Right atrium auricular region (tissue), 2 donors: Measurements from ENCODE around the gene CBLC. TPM values are rescaled to one million over a fixed set of nuclear protein-coding genes. Genes with fewer than 3 reads are reported as not detected.
A peak's percentile ranks its signal among the peaks of the same experiment; 100 is the strongest.
"Not testable (repeated sequence)": the region's sequence is repeated elsewhere in the genome, so short reads cannot be mapped to it uniquely, and the experiment has no call there.

Experiments
- DNase-seq: peaks from one replicate; pipeline ENCODE4 v3.0.0-alpha.2; 2019; ENCODE audit warnings: low spot score
- H3K27ac ChIP-seq, 2 donors: fragments of 200-600 bp; sonication (generic); 1 replicate in 1 of 2; 2 replicates in 1 of 2; pipeline ENCODE4 v1.5.1; 2016 to 2019
- H3K27me3 ChIP-seq, 2 donors: fragments of 200-600 bp; sonication (generic); one replicate each; pipeline versions ENCODE4 v1.5.1 to v1.6.0; 2017 to 2019
- H3K36me3 ChIP-seq: fragments of 200-600 bp; sonication (generic); one replicate; pipeline ENCODE4 v1.5.1; 2016
- H3K4me1 ChIP-seq, 2 donors: fragments of 200-600 bp; sonication (generic); one replicate each; pipeline versions ENCODE4 v1.5.1 to v1.6.0; 2017 to 2019
- H3K4me3 ChIP-seq, 2 donors: fragments of 200-600 bp; sonication (generic); 1 replicate in 1 of 2; 2 replicates in 1 of 2; pipeline ENCODE4 v1.5.1; 2017 to 2019; ENCODE audit warnings: mild to moderate bottlenecking in 1 of 2, moderate library complexity in 1 of 2
- H3K9me3 ChIP-seq, 2 donors: fragments of 200-600 bp; sonication (generic); one replicate each; pipeline ENCODE4 v1.5.1; 2019
- CTCF ChIP-seq, 2 donors: fragments of 200-600 bp; sonication (generic); IDR thresholded peaks; one replicate each; pipeline ENCODE4 v1.5.1; 2019; ENCODE audit warnings: antibody characterized with exemption in 2 of 2
- total RNA-seq, 2 donors: library from RNA; depleted of rRNA; stranded (reverse); fragments of >200 nt; gene quantifications; one replicate each; pipeline ENCODE4 v1.1.0, GENCODE V29; 2016

The CBLC gene
- total RNA-seq, 2 donors from 2014 or later, result not detected

- H3K36me3 ChIP-seq, result no peaks in the 10 kb centered on the region
- no peak for DNase-seq
- TF ChIP-seq CTCF (IDR thresholded peaks at IDR 0.05), result no peak
- H3K27me3 ChIP-seq, result no peaks in the 10 kb centered on the region
- H3K4me1 ChIP-seq, result peaks cover 0 to 31% of the 10 kb centered on the region in 2 donors
- H3K27ac ChIP-seq, result no peak overlapping the region
- no peak overlapping the region for H3K4me3 ChIP-seq
- H3K9me3 ChIP-seq, result no peaks in the 10 kb centered on the region
Observed at GRCh38 chr19:44824761-44825160, 47.1 kb downstream of the CBLC start.

GRCh38 chr19:44832875-44833274, 55.2 kb downstream of the CBLC start:
- DNase-seq, H3K36me3 ChIP-seq, H3K4me3 ChIP-seq, H3K27ac ChIP-seq, H3K9me3 ChIP-seq, H3K27me3 ChIP-seq, H3K4me1 ChIP-seq: not testable (repeated sequence)

GRCh38 chr19:44834399-44834798, 56.7 kb downstream of the CBLC start:
- not testable (repeated sequence) for H3K4me3 ChIP-seq, H3K27me3 ChIP-seq, H3K27ac ChIP-seq, H3K9me3 ChIP-seq, DNase-seq, H3K4me1 ChIP-seq, H3K36me3 ChIP-seq

GRCh38 chr19:44839276-44839675, 61.6 kb downstream of the CBLC start:
- Histone ChIP-seq H3K36me3 (no peaks in the 10 kb centered on the region), H3K27me3 (no peaks in the 10 kb centered on the region), H3K27ac (no peak overlapping the region), H3K4me3 (no peak overlapping the region), H3K9me3 (no peaks in the 10 kb centered on the region), H3K4me1 (peaks cover 0 to 2% of the 10 kb centered on the region in 2 donors)
- DNase-seq, result no peak
- no peak for TF ChIP-seq CTCF (IDR thresholded peaks at IDR 0.05)

GRCh38 chr19:44840811-44841210, 63.1 kb downstream of the CBLC start:
- no peak overlapping the region for H3K4me3 ChIP-seq
- DNase-seq, result no peak
- H3K27me3 ChIP-seq, result no peaks in the 10 kb centered on the region

GRCh38 chr19:44841231-44841630, 63.5 kb downstream of the CBLC start:
- no peak for DNase-seq
- no peaks in the 10 kb centered on the region for H3K36me3 ChIP-seq
- no peak for TF ChIP-seq CTCF (IDR thresholded peaks at IDR 0.05)
- H3K27me3 ChIP-seq, result no peaks in the 10 kb centered on the region
- H3K4me1 ChIP-seq, result peaks cover 0 to 16% of the 10 kb centered on the region in 2 donors
- no peaks in the 10 kb centered on the region for H3K9me3 ChIP-seq
- H3K27ac ChIP-seq, result no peak overlapping the region
- no peak overlapping the region for H3K4me3 ChIP-seq

More at GRCh38 chr19:44840811-44841210, 63.1 kb downstream of the CBLC start:
- Histone ChIP-seq H3K36me3 (no peaks in the 10 kb centered on the region), H3K27ac (no peak overlapping the region), H3K9me3 (no peaks in the 10 kb centered on the region), H3K4me1 (peaks cover 0 to 16% of the 10 kb centered on the region in 2 donors)
- TF ChIP-seq CTCF (IDR thresholded peaks at IDR 0.05), result no peak

- H3K36me3 ChIP-seq, result no peaks in the 10 kb centered on the region
- peaks cover 0 to 43% of the 10 kb centered on the region in 2 donors for H3K4me1 ChIP-seq
- DNase-seq, result no peak
Observed at GRCh38 chr19:44845286-44845611, 67.6 kb downstream of the CBLC start.

More at GRCh38 chr19:44845286-44845611, 67.6 kb downstream of the CBLC start:
- no peaks in the 10 kb centered on the region for H3K9me3 ChIP-seq
- TF ChIP-seq CTCF (IDR thresholded peaks at IDR 0.05), result no peak
- no peaks in the 10 kb centered on the region for H3K27me3 ChIP-seq
- H3K4me3 ChIP-seq, result peak overlapping the region; percentile 34 to 100
- peak overlapping the region; percentile 82 to 96 for H3K27ac ChIP-seq
